Measurements from ENCODE around the gene CWC27. TPM values are rescaled to one million over a fixed set of nuclear protein-coding genes. Genes with fewer than 3 reads are reported as not detected.

CWC27 gene
- total and polyA plus RNA-seq, 7 donors = 16.0 to 31.2 (median 19.3) TPM

DNA sequence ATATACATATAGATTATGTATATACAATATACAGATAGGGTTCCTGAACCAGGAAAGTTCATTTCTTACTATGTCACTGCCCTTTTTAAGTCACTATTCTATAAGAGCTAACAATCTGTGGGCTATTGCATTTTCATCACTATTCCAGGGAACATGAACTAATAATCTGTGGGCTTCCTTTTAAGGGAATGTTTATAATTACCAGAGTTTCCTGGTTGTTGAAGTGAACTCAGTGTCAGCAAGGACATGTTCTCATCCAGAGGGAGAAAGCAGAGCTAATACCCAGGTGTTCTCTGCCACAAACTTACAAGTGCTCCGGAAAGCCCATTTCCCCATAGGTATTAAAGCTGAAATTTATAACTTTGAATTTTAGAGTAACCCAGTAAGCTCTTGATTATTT is 69.6 kb downstream of the CWC27 start:
- TF ChIP-seq, protein P1, sequence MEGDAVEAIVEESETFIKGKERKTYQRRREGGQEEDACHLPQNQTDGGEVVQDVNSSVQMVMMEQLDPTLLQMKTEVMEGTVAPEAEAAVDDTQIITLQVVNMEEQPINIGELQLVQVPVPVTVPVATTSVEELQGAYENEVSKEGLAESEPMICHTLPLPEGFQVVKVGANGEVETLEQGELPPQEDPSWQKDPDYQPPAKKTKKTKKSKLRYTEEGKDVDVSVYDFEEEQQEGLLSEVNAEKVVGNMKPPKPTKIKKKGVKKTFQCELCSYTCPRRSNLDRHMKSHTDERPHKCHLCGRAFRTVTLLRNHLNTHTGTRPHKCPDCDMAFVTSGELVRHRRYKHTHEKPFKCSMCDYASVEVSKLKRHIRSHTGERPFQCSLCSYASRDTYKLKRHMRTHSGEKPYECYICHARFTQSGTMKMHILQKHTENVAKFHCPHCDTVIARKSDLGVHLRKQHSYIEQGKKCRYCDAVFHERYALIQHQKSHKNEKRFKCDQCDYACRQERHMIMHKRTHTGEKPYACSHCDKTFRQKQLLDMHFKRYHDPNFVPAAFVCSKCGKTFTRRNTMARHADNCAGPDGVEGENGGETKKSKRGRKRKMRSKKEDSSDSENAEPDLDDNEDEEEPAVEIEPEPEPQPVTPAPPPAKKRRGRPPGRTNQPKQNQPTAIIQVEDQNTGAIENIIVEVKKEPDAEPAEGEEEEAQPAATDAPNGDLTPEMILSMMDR (IDR thresholded peaks at IDR 0.05) = no peak
- no peaks in the 10 kb centered on the region for H3K27me3 ChIP-seq (ENCODE audit: insufficient read depth in 3 of 3, low read length in 2 of 3)
- H3K36me3 ChIP-seq (ENCODE audit: insufficient read depth in 1 of 2, low read depth in 1 of 2) = peaks cover 0 to 5% of the 10 kb centered on the region in 2 donors
- no peak overlapping the region for H3K27ac ChIP-seq
- no peak for DNase-seq
- ATAC-seq = no peak
- H3K4me3 ChIP-seq = no peak overlapping the region
- no peaks in the 10 kb centered on the region for H3K9me3 ChIP-seq
- WGBS, 3 donors = 69 to 72% (median 72%) methylated on average over 1 of the region's 1 CpG
- intact Hi-C loops (cut with DNase I) = no loop called here
- peaks cover 27% of the 10 kb centered on the region for H3K4me1 ChIP-seq

DNA sequence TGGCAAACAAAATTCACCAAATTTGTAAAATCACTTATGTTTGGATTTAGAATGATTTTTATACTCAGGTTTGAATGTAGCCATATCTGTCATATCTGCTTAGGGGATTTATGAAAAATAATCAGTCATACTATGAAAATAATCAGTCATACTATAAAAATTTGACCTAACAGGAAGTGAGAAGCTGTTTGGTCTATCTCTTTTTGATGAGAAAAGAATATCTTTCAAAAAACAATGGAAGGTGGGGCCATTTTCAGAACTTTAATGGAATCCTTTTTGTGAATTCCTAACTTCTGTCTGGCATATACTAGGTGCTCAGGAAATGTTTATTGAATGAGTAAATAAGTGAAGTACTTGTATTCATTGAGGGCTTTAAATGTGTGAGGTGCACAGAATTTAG is 70.1 kb downstream of the CWC27 start:
- Histone ChIP-seq H3K4me3 (no peak overlapping the region), H3K9me3 (no peaks in the 10 kb centered on the region), H3K4me1 (peaks cover 27% of the 10 kb centered on the region), H3K27ac (no peak overlapping the region), H3K36me3 (ENCODE audit: insufficient read depth in 1 of 2, low read depth in 1 of 2) (peaks cover 0 to 5% of the 10 kb centered on the region in 2 donors), H3K27me3 (ENCODE audit: insufficient read depth in 3 of 3, low read length in 2 of 3) (no peaks in the 10 kb centered on the region)
- intact Hi-C loops (cut with DNase I) = no loop called here
- no peak for ATAC-seq
- DNase-seq = no peak
- TF ChIP-seq, protein P1 (IDR thresholded peaks at IDR 0.05) = no peak

DNA sequence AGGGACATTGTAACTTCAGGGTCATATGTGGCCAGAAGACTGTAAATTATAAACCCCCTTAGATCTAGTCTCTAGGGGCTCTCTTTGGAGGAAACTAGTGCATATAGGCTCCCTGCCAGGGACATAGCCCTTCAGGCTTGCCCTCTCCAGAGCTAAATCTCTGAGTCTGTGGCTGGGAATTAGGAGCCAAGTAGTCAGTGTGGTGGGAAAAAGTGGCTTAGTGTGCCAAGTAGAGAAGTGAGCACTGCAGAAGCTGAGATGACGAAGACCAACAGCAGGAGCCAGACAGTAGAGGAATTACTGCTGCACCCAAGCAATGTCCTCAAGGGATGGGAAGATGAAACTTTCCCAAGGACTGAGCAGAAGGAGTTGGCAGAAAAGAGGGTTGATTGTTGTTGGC is 71.2 kb downstream of the CWC27 start:
- Histone ChIP-seq H3K27me3 (ENCODE audit: insufficient read depth in 3 of 3, low read length in 2 of 3) (no peaks in the 10 kb centered on the region), H3K27ac (no peak overlapping the region), H3K36me3 (ENCODE audit: insufficient read depth in 1 of 2, low read depth in 1 of 2) (peaks cover 0 to 5% of the 10 kb centered on the region in 2 donors), H3K4me3 (no peak overlapping the region), H3K4me1 (peaks cover 17% of the 10 kb centered on the region), H3K9me3 (no peaks in the 10 kb centered on the region)
- TF ChIP-seq, protein P1 (IDR thresholded peaks at IDR 0.05) = no peak
- no peak for DNase-seq
- WGBS, 3 donors = 85 to 100% (median 93%) methylated on average over 1 of the region's 1 CpG
- ATAC-seq = no peak
- intact Hi-C loops (cut with DNase I) = no loop called here

DNA sequence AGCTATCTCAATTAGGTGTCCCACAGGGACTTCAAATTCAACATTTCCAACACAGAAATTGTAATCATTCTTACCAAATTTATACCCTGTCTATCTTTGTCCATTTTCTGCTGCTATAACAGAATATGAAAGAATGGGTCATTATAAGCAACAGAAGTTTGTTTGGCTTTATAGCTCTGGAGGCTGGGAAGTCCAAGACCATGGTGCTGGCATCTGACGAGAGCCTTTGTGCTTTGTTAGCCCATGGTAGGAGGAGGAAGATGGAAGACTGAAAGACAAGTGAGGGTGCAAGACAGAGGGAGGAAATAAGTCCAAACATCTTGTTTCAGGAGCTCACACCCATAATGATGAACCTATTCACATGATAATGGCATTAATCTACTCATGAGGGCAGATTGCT is 72.2 kb downstream of the CWC27 start:
- intact Hi-C loops (cut with DNase I) = no loop called here
- TF ChIP-seq, protein P1 (IDR thresholded peaks at IDR 0.05) = no peak
- H3K27me3 ChIP-seq (ENCODE audit: insufficient read depth in 3 of 3, low read length in 2 of 3) = no peaks in the 10 kb centered on the region
- no peak overlapping the region for H3K4me3 ChIP-seq
- peaks cover 0 to 5% of the 10 kb centered on the region in 2 donors for H3K36me3 ChIP-seq (ENCODE audit: insufficient read depth in 1 of 2, low read depth in 1 of 2)
- H3K27ac ChIP-seq = no peak overlapping the region
- 95 to 100% (median 100%) methylated on average over 1 of the region's 1 CpG for WGBS, 3 donors
- DNase-seq (no peak), ATAC-seq (no peak)
- no peaks in the 10 kb centered on the region for H3K9me3 ChIP-seq
- H3K4me1 ChIP-seq = peaks cover 7% of the 10 kb centered on the region

DNA sequence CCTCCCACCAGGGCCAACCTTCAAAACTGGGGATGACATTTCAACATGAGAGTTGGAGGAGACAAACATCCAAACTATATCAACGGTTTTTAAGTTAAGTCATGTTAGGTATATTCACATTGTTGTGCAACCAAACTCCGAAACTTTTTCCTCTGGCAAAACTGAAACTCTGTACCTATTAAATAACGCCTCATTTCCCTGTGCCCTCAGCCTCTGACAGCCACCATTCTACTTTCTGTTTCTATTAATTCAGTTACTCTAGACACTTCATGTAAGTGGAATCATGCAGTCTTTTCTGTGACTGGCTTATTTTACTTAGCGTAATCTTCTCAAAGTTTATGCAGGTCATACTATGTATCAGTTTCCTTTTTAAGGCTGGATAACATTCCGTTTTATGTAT is 85.0 kb downstream of the CWC27 start:
- H3K4me3 ChIP-seq = no peak overlapping the region
- WGBS, 3 donors = 95 to 96% (median 96%) methylated on average over 5 of the region's 5 CpGs
- no peaks in the 10 kb centered on the region for H3K9me3 ChIP-seq
- H3K27ac ChIP-seq = no peak overlapping the region
- intact Hi-C loops (cut with DNase I) = no loop called here
- no peaks in the 10 kb centered on the region for H3K36me3 ChIP-seq (ENCODE audit: insufficient read depth in 1 of 2, low read depth in 1 of 2)
- no peaks in the 10 kb centered on the region for H3K4me1 ChIP-seq
- H3K27me3 ChIP-seq (ENCODE audit: insufficient read depth in 3 of 3, low read length in 2 of 3) = no peaks in the 10 kb centered on the region
- ATAC-seq (no peak), DNase-seq (no peak)
- TF ChIP-seq, protein P1 (IDR thresholded peaks at IDR 0.05) = no peak

All from psoas muscle (tissue), 8 donors.